Fibroblast of pulmonary artery (primary cell): ENCODE results near the gene TBC1D16.

Experiments used
- DNase-seq: peaks from one replicate; pipeline ENCODE4 v3.0.0-alpha.2; 2010; ENCODE audit warnings: low read depth
- H3K4me3 ChIP-seq: replicated peaks from 2 replicates; pipeline ENCODE4 v1.5.1; 2011; ENCODE audit warnings: low read depth, mild to moderate bottlenecking, control low read depth, low read length, moderate library complexity
- CTCF ChIP-seq: IDR thresholded peaks from 2 replicates; pipeline ENCODE4 v1.5.1; 2011; ENCODE audit warnings: mild to moderate bottlenecking, control low read depth, low read length, inconsistent platforms; ENCODE audit errors: missing control alignments

Gene TBC1D16

GRCh38 chr17:79939755-79940458 is 95.8 kb downstream of the TBC1D16 start:
- H3K4me3 ChIP-seq: no peak overlapping the region
- DNase-seq: no peak
- TF ChIP-seq CTCF: no peak

- H3K4me3 ChIP-seq: no peak overlapping the region
- no peak for TF ChIP-seq CTCF
Observed at GRCh38 chr17:79939094-79939435, 96.6 kb downstream of the TBC1D16 start.

GRCh38 chr17:79938336-79939093 is 97.2 kb downstream of the TBC1D16 start:
- no peak for TF ChIP-seq CTCF
- DNase-seq: no peak
- no peak overlapping the region for H3K4me3 ChIP-seq

More at GRCh38 chr17:79939094-79939435, 96.6 kb downstream of the TBC1D16 start:
- no peak for DNase-seq

GRCh38 chr17:79937391-79938335 is 98.0 kb downstream of the TBC1D16 start:
- DNase-seq: no peak
- no peak for TF ChIP-seq CTCF
- no peak overlapping the region for H3K4me3 ChIP-seq

- H3K4me3 ChIP-seq: no peak overlapping the region
- no peak for DNase-seq
- no peak for TF ChIP-seq CTCF
Observed at GRCh38 chr17:79936641-79937381, 98.9 kb downstream of the TBC1D16 start.

GRCh38 chr17:79936050-79936449 is 99.6 kb downstream of the TBC1D16 start:
- TF ChIP-seq CTCF: no peak
- no peak for DNase-seq

More at GRCh38 chr17:79936050-79936449, 99.6 kb downstream of the TBC1D16 start:
- H3K4me3 ChIP-seq: no peak overlapping the region
